ENCODE data around the gene SPATA46. TPM values are rescaled to one million over a fixed set of nuclear protein-coding genes. Genes with fewer than 3 reads are reported as not detected.

The SPATA46 gene
- total RNA-seq, 1 experiment from 2014 or later: not detected

GRCh38 chr1:162375463-162375862 is 1.2 kb downstream of the SPATA46 start:
- no peaks in the 10 kb centered on the region for H3K27me3 ChIP-seq (ENCODE audit: insufficient read depth, low read length)
- CTCF ChIA-PET: no interaction called here
- DNase-seq (ENCODE audit: low read depth, low spot score) (no peak), ATAC-seq (no peak)
- H2AFZ ChIP-seq (ENCODE audit: low read depth, low read length, poor library complexity, severe bottlenecking): no peak overlapping the region
- POLR2A ChIA-PET: no interaction called here
- peaks cover 16 to 33% of the 10 kb centered on the region in 2 experiments for H3K4me1 ChIP-seq (ENCODE audit: control insufficient read depth in 1 of 2, insufficient read depth in 2 of 2, low read length in 2 of 2)
- H3K79me2 ChIP-seq (ENCODE audit: insufficient read depth, low read length): no peaks in the 10 kb centered on the region
- TF ChIP-seq ZFX (IDR thresholded peaks at IDR 0.05) (no peak), JUND (IDR thresholded peaks at IDR 0.05) (no peak), EGR1 (IDR thresholded peaks at IDR 0.05; ENCODE audit: low read depth) (no peak), ELF1 (IDR thresholded peaks at IDR 0.05; ENCODE audit: borderline replicate concordance, low read depth) (no peak), TCF7L2 (IDR thresholded peaks at IDR 0.05; ENCODE audit: borderline replicate concordance, extremely low read depth, insufficient read depth, insufficient read length) (no peak), EZH2 (IDR thresholded peaks at IDR 0.05) (no peak), POLR2AphosphoS5 (IDR thresholded peaks at IDR 0.05; ENCODE audit: low read depth, low read length) (no peak), SIN3A (IDR thresholded peaks at IDR 0.05; ENCODE audit: low read depth) (no peak), RAD21 (IDR thresholded peaks at IDR 0.05; ENCODE audit: low read depth) (no peak), EZH2phosphoT487 (IDR thresholded peaks at IDR 0.05; ENCODE audit: borderline replicate concordance) (no peak), YY1 (IDR thresholded peaks at IDR 0.05; ENCODE audit: extremely low read depth, insufficient replicate concordance, low read depth, low read length) (no peak), MAX (IDR thresholded peaks at IDR 0.05) (no peak), FOSL1 (IDR thresholded peaks at IDR 0.05; ENCODE audit: low read depth) (no peak), CBX3 (IDR thresholded peaks at IDR 0.05; ENCODE audit: low read depth) (no peak), POLR2A (IDR thresholded peaks at IDR 0.05; ENCODE audit: borderline replicate concordance, extremely low read depth, insufficient read depth, insufficient read length) (no peak), ATF3 (IDR thresholded peaks at IDR 0.05) (no peak), CEBPB (IDR thresholded peaks at IDR 0.05; ENCODE audit: low read depth) (no peak), SP1 (IDR thresholded peaks at IDR 0.05; ENCODE audit: low read depth) (no peak)
- TF ChIP-seq, protein P1, sequence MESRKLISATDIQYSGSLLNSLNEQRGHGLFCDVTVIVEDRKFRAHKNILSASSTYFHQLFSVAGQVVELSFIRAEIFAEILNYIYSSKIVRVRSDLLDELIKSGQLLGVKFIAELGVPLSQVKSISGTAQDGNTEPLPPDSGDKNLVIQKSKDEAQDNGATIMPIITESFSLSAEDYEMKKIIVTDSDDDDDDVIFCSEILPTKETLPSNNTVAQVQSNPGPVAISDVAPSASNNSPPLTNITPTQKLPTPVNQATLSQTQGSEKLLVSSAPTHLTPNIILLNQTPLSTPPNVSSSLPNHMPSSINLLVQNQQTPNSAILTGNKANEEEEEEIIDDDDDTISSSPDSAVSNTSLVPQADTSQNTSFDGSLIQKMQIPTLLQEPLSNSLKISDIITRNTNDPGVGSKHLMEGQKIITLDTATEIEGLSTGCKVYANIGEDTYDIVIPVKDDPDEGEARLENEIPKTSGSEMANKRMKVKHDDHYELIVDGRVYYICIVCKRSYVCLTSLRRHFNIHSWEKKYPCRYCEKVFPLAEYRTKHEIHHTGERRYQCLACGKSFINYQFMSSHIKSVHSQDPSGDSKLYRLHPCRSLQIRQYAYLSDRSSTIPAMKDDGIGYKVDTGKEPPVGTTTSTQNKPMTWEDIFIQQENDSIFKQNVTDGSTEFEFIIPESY (IDR thresholded peaks at IDR 0.05; ENCODE audit: extremely low read depth, insufficient replicate concordance, low read length): no peak
- TF ChIP-seq, protein P2, sequence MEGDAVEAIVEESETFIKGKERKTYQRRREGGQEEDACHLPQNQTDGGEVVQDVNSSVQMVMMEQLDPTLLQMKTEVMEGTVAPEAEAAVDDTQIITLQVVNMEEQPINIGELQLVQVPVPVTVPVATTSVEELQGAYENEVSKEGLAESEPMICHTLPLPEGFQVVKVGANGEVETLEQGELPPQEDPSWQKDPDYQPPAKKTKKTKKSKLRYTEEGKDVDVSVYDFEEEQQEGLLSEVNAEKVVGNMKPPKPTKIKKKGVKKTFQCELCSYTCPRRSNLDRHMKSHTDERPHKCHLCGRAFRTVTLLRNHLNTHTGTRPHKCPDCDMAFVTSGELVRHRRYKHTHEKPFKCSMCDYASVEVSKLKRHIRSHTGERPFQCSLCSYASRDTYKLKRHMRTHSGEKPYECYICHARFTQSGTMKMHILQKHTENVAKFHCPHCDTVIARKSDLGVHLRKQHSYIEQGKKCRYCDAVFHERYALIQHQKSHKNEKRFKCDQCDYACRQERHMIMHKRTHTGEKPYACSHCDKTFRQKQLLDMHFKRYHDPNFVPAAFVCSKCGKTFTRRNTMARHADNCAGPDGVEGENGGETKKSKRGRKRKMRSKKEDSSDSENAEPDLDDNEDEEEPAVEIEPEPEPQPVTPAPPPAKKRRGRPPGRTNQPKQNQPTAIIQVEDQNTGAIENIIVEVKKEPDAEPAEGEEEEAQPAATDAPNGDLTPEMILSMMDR (IDR thresholded peaks at IDR 0.05 in 2 of 3, conservative IDR thresholded peaks at IDR 0.05 in 1 of 3; ENCODE audit: borderline replicate concordance in 1 of 3, insufficient read depth in 1 of 3, low read depth in 2 of 3, low read length in 2 of 3): no peak
- no peaks in the 10 kb centered on the region for H3K36me3 ChIP-seq (ENCODE audit: control insufficient read depth in 1 of 2, insufficient read depth in 2 of 2, low read length in 2 of 2)
- RAD21 ChIA-PET (ENCODE audit: low non-redundant PET in 1 of 2, low total read pairs in 2 of 2, uncharacterized antibody in 2 of 2, unreplicated experiment in 2 of 2): no interaction called here
- intact Hi-C loops (cut with micrococcal nuclease): no loop called here
- no peaks in the 10 kb centered on the region for H3K9me2 ChIP-seq (ENCODE audit: insufficient read depth)
- H3K9me3 ChIP-seq (ENCODE audit: control insufficient read depth in 1 of 2, insufficient read depth in 1 of 2, low read depth in 1 of 2, low read length in 2 of 2): no peaks in the 10 kb centered on the region
- no peaks in the 10 kb centered on the region for H4K20me1 ChIP-seq (ENCODE audit: insufficient read depth)
- no peak overlapping the region for H3K4me2 ChIP-seq (ENCODE audit: low read length)
- no peak overlapping the region for H3K9ac ChIP-seq (ENCODE audit: low read length)
- H3K27ac ChIP-seq (ENCODE audit: low read depth, low read length): no peak overlapping the region
- no TSS peak for BruUV-seq (replicated peaks)
- no peak overlapping the region for H3K4me3 ChIP-seq (replicated peaks in 1 of 2; ENCODE audit: low read depth in 1 of 2, low read length in 2 of 2)

Measured in HCT116 (cell line).